ENCODE measurements around the gene MCOLN2. TPM values are rescaled to one million over a fixed set of nuclear protein-coding genes. Genes with fewer than 3 reads are reported as not detected.
"Not testable (repeated sequence)": the region's sequence is repeated elsewhere in the genome, so short reads cannot be mapped to it uniquely, and the experiment has no call there.

Gene MCOLN2
- total and polyA plus RNA-seq, 2 of the 13 experiments (the other 11 are each of a cell fraction or from before 2014, with no cell fraction given), result not detected

GRCh38 chr1:84988588-84988987, 8.3 kb downstream of the MCOLN2 start:
- ATAC-seq (no peak), DNase-seq (ENCODE audit: low spot score) (no peak), FAIRE-seq (no peak)
- Histone ChIP-seq H3K4me1 (ENCODE audit: insufficient read depth, low read length) (no peaks in the 10 kb centered on the region), H3K4me3 (replicated peaks in 1 of 3; ENCODE audit: insufficient read depth in 1 of 3, low read depth in 2 of 3, low read length in 3 of 3) (no peak overlapping the region), H3K9ac (ENCODE audit: insufficient read depth, low read depth, low read length) (no peak overlapping the region), H3K27ac (ENCODE audit: extremely low read length, insufficient read depth, low read length) (no peak overlapping the region), H3K4me2 (ENCODE audit: low read depth, low read length) (no peak overlapping the region), H3K36me3 (replicated peaks in 1 of 2; ENCODE audit: control insufficient read depth in 1 of 2, insufficient read depth in 2 of 2, low read length in 2 of 2) (no peaks in the 10 kb centered on the region), H3K9me3 (ENCODE audit: low read length) (no peaks in the 10 kb centered on the region), H2AFZ (ENCODE audit: low read length) (no peak overlapping the region), H4K20me1 (ENCODE audit: insufficient read depth, low read length) (no peaks in the 10 kb centered on the region), H3K79me2 (ENCODE audit: insufficient read depth, low read length) (no peaks in the 10 kb centered on the region), H3K27me3 (ENCODE audit: control insufficient read depth in 1 of 2, insufficient read depth in 2 of 2, low read length in 2 of 2) (peaks cover 0 to 5% of the 10 kb centered on the region in 2 experiments; a peak in 2 of 5 replicates)
- TF ChIP-seq ZNF761 (CRISPR knock-in tag; conservative IDR thresholded peaks at IDR 0.05) (no peak), ELK4 (CRISPR knock-in tag; IDR thresholded peaks at IDR 0.05; ENCODE audit: borderline replicate concordance) (no peak), ZNF589 (CRISPR knock-in tag; conservative IDR thresholded peaks at IDR 0.05) (no peak), CENPBD1 (CRISPR knock-in tag; IDR thresholded peaks at IDR 0.05; ENCODE audit: borderline replicate concordance, low read depth) (no peak), YEATS4 (CRISPR knock-in tag; IDR thresholded peaks at IDR 0.05; ENCODE audit: borderline replicate concordance) (no peak), ZKSCAN5 (CRISPR knock-in tag; IDR thresholded peaks at IDR 0.05) (no peak), AFF4 (CRISPR knock-in tag; IDR thresholded peaks at IDR 0.05) (no peak), POLR2AphosphoS2 (IDR thresholded peaks at IDR 0.05; ENCODE audit: low read depth, low read length) (no peak), GTF3A (CRISPR knock-in tag; conservative IDR thresholded peaks at IDR 0.05) (no peak)
- ChIA-PET POLR2A (no interaction called here), CTCF (ENCODE audit: low intra/inter-chr PET ratio, low total read pairs) (no interaction called here)
- intact Hi-C loops (cut with micrococcal nuclease; ENCODE audit: unreplicated experiment), result no loop called here
- WGBS (ENCODE audit: low lambda C conversion rate), result 2% methylated on average over 2 of the region's 2 CpGs
- no TSS peak for BruUV-seq (replicated peaks)
- in situ Hi-C loops (cut with HindIII; ENCODE audit: extremely low pct_ligation_motif_present, low pct_unique_long_range_greater_than_20kb), result no loop called here

- H3K4me2 ChIP-seq (ENCODE audit: low read depth, low read length); DNase-seq (ENCODE audit: low spot score); H3K4me3 ChIP-seq (replicated peaks in 1 of 3; ENCODE audit: insufficient read depth in 1 of 3, low read depth in 2 of 3, low read length in 3 of 3); H3K36me3 ChIP-seq (replicated peaks in 1 of 2; ENCODE audit: control insufficient read depth in 1 of 2, insufficient read depth in 2 of 2, low read length in 2 of 2); H3K27ac ChIP-seq (ENCODE audit: extremely low read length, insufficient read depth, low read length); H4K20me1 ChIP-seq (ENCODE audit: insufficient read depth, low read length); H3K4me1 ChIP-seq (ENCODE audit: insufficient read depth, low read length); POLR2A ChIA-PET; BruUV-seq (replicated peaks); H3K9me3 ChIP-seq (ENCODE audit: low read length); FAIRE-seq; H2AFZ ChIP-seq (ENCODE audit: low read length); H3K27me3 ChIP-seq (ENCODE audit: control insufficient read depth in 1 of 2, insufficient read depth in 2 of 2, low read length in 2 of 2); H3K9ac ChIP-seq (ENCODE audit: insufficient read depth, low read depth, low read length); H3K79me2 ChIP-seq (ENCODE audit: insufficient read depth, low read length); ATAC-seq; intact Hi-C loops (cut with micrococcal nuclease; ENCODE audit: unreplicated experiment); in situ Hi-C loops (cut with HindIII; ENCODE audit: extremely low pct_ligation_motif_present, low pct_unique_long_range_greater_than_20kb); CTCF ChIA-PET (ENCODE audit: low intra/inter-chr PET ratio, low total read pairs): not testable (repeated sequence)
- 1% methylated on average over 3 of the region's 3 CpGs for WGBS (ENCODE audit: low lambda C conversion rate)
These were observed 10.4 kb downstream of the MCOLN2 start for GRCh38 chr1:84986561-84986960.

Data from HepG2 (cell line).